NCI-H1417 (cell line): ENCODE data around the gene MEIKIN.
A peak's percentile ranks its signal among the peaks of the same experiment; 100 is the strongest.

ENCODE experiments used
- DNase-seq, 3 experiments: peaks; one replicate each; lab custom pipeline; 2025; lab: John Stamatoyannopoulos, UW

Gene MEIKIN

GRCh38 chr5:131974016-131974415 lies 28.6 kb upstream of the MEIKIN start:
- DNase-seq = no peak

GRCh38 chr5:131973089-131973712 lies 27.7 kb upstream of the MEIKIN start:
- no peak for DNase-seq

GRCh38 chr5:131968396-131968954 lies 23.0 kb upstream of the MEIKIN start:
- no peak for DNase-seq

- no peak for DNase-seq
Measured at GRCh38 chr5:131966551-131966950, 21.1 kb upstream of the MEIKIN start.

- no peak for DNase-seq
Measured at GRCh38 chr5:131965826-131966415, 20.5 kb upstream of the MEIKIN start.

- DNase-seq = no peak
Measured at GRCh38 chr5:131959906-131960305, 14.4 kb upstream of the MEIKIN start.

- no peak for DNase-seq
Measured at GRCh38 chr5:131959136-131959535, 13.7 kb upstream of the MEIKIN start.

- no peak for DNase-seq
Measured at GRCh38 chr5:131957721-131958441, 12.4 kb upstream of the MEIKIN start.

GRCh38 chr5:131953969-131954368 lies 8.5 kb upstream of the MEIKIN start:
- DNase-seq = no peak

GRCh38 chr5:131952301-131952857 lies 6.9 kb upstream of the MEIKIN start:
- DNase-seq = peak in 1 of 3 experiments; percentile 6

- no peak for DNase-seq
Measured at GRCh38 chr5:131950706-131951105, 5.2 kb upstream of the MEIKIN start.

GRCh38 chr5:131947445-131947844 lies 2.0 kb upstream of the MEIKIN start:
- peak in 2 of 3 experiments; percentile 26 to 61 for DNase-seq

- DNase-seq = no peak
Measured at GRCh38 chr5:131944702-131945550, 537 bp downstream of the MEIKIN start.

- DNase-seq = no peak
Measured at GRCh38 chr5:131943916-131944315, 1.5 kb downstream of the MEIKIN start.

- DNase-seq = no peak
Measured at GRCh38 chr5:131942016-131942415, 3.4 kb downstream of the MEIKIN start.

GRCh38 chr5:131939690-131940345 lies 5.6 kb downstream of the MEIKIN start:
- DNase-seq = no peak

GRCh38 chr5:131932235-131932634 lies 13.2 kb downstream of the MEIKIN start:
- no peak for DNase-seq

GRCh38 chr5:131928957-131929356 lies 16.5 kb downstream of the MEIKIN start:
- no peak for DNase-seq

GRCh38 chr5:131926168-131926567 lies 19.3 kb downstream of the MEIKIN start:
- no peak for DNase-seq

GRCh38 chr5:131916481-131916880 lies 29.0 kb downstream of the MEIKIN start:
- no peak for DNase-seq

GRCh38 chr5:131914472-131914871 lies 31.0 kb downstream of the MEIKIN start:
- no peak for DNase-seq
